GM12878 (cell line): ENCODE data around the gene DHX29. TPM values are rescaled to one million over a fixed set of nuclear protein-coding genes. Genes with fewer than 3 reads are reported as not detected.

ENCODE experiments used
- ATAC-seq: fragments of 200-7000 bp; cut with Tn5 transposase; 3 replicates; pipeline ENCODE4 v1.9.1; 2020; ENCODE audit warnings: mild to moderate bottlenecking, moderate library complexity
- BruUV-seq: library from RNA; stranded (reverse); fragments of 400-500 nt; replicated peaks from 2 replicates; lab custom pipeline; 2021; lab: Mats Ljungman, UMichigan
- CTCF ChIA-PET: fragments of 300-600 bp; sonication (Branson Sonifier 250); formaldehyde crosslinking; extraction: SDS; loops from one replicate; lab custom pipeline; 2021; ENCODE audit warnings: inconsistent platforms; lab: Yijun Ruan, JAX
- POLR2A ChIA-PET: fragments of 350-600 bp; formaldehyde crosslinking; extraction: SDS; loops from one replicate; lab custom pipeline; 2021; ENCODE audit warnings: inconsistent platforms; lab: Charles Lee
- RAD21 ChIA-PET: fragments of 300-600 bp; sonication (Branson Sonifier 250); formaldehyde crosslinking; loops from one replicate; lab custom pipeline; 2023; ENCODE audit warnings: antibody characterized with exemption; ENCODE audit not compliant: unreplicated experiment; lab: Charles Lee
- SMC1A ChIA-PET: fragments of 300-600 bp; sonication (Branson Sonifier 250); formaldehyde crosslinking; loops from one replicate; lab custom pipeline; 2023; ENCODE audit not compliant: unreplicated experiment, uncharacterized antibody; lab: Charles Lee
- DNase-seq: peaks from one replicate; pipeline ENCODE4 v3.0.0-alpha.2; 2011; ENCODE audit warnings: low read depth, low spot score
- FAIRE-seq: peaks from 3 replicates; lab custom pipeline; 2011; peaks lifted over from hg19 to GRCh38; lab: Jason Lieb, UNC
- H2AFZ ChIP-seq: 2 replicates; pipeline ENCODE4 v1.6.0; 2011; ENCODE audit warnings: low read depth, low read length, control low read depth; ENCODE audit not compliant: control insufficient read depth
- H3K27ac ChIP-seq: 2 replicates; pipeline ENCODE4 v1.5.1; 2011; ENCODE audit warnings: control low read depth; ENCODE audit not compliant: control insufficient read depth, insufficient read depth
- H3K27me3 ChIP-seq, 2 experiments: replicated peaks in 1 of 2; 2 replicates each; pipeline versions ENCODE4 v1.6.0 to v1.6.1; 2011; ENCODE audit warnings: low read length in 1 of 2; ENCODE audit not compliant: control insufficient read depth in 2 of 2, insufficient read depth in 2 of 2
- H3K36me3 ChIP-seq, 2 experiments: 2 replicates each; pipeline ENCODE4 v1.5.1; 2011; ENCODE audit warnings: low read length in 1 of 2; ENCODE audit not compliant: control insufficient read depth in 2 of 2, insufficient read depth in 2 of 2
- H3K4me1 ChIP-seq: 2 replicates; pipeline ENCODE4 v1.6.1; 2011; ENCODE audit warnings: mild to moderate bottlenecking, low read length, moderate library complexity, mixed read lengths; ENCODE audit not compliant: control insufficient read depth, insufficient read depth
- H3K4me2 ChIP-seq: 2 replicates; pipeline ENCODE4 v1.6.0; 2011; ENCODE audit warnings: control low read depth; ENCODE audit not compliant: control insufficient read depth, insufficient read depth
- H3K4me3 ChIP-seq: fragments of 200-600 bp; sonication (generic); 2 replicates; pipeline ENCODE4 v1.5.1; 2016
- H3K79me2 ChIP-seq: 2 replicates; pipeline ENCODE4 v1.6.0; 2011; ENCODE audit warnings: low read length; ENCODE audit not compliant: control insufficient read depth, insufficient read depth
- H3K9ac ChIP-seq: 2 replicates; pipeline ENCODE4 v1.8.0; 2011; ENCODE audit warnings: low read length, control low read depth, mixed read lengths; ENCODE audit not compliant: control insufficient read depth, insufficient read depth
- H3K9me3 ChIP-seq: replicated peaks from 3 replicates; pipeline ENCODE4 v1.5.1; 2011; ENCODE audit warnings: mild to moderate bottlenecking, low read length; ENCODE audit not compliant: control insufficient read depth, insufficient read depth
- H4K20me1 ChIP-seq: 2 replicates; pipeline ENCODE4 v1.6.0; 2011; ENCODE audit not compliant: control insufficient read depth, insufficient read depth
- BMI1 ChIP-seq: fragments of 450-650 bp; IDR thresholded peaks from 2 replicates; pipeline ENCODE4 v1.6.1; 2016; ENCODE audit warnings: mild to moderate bottlenecking, moderate library complexity, borderline replicate concordance
- WGBS: methylation state at CpG from one replicate; pipeline ENCODE4 v1.1.6; 2016; ENCODE audit warnings: low lambda C conversion rate; ENCODE audit not compliant: insufficient replicate concordance, insufficient coverage; ENCODE audit errors: missing lambda C conversion rate; 5-methylcytosine and 5-hydroxymethylcytosine counted together
- in situ Hi-C: fragments of 300-500 bp; cut with MboI; formaldehyde crosslinking; loops from 9 replicates; pipeline ENCODE4 v1.14.3; 2018; ENCODE audit warnings: mixed read lengths
- intact Hi-C: fragments of 100-400 bp; cut with micrococcal nuclease; formaldehyde crosslinking; loops from one replicate; pipeline ENCODE4 v1.14.2; 2022; ENCODE audit not compliant: unreplicated experiment
- polyA plus RNA-seq, 11 experiments: library from polyadenylated mRNA; depleted of rRNA in 4 of 11; unstranded in 6 of 11; stranded (reverse) in 5 of 11; fragments of >200 nt; fragmentation: Nextera tagmentation in 4 of 11; fragmentation: Illumina TruSeq in 1 of 11; extraction: Ambion mirVana in 4 of 11; extraction: Trizol in 1 of 11; gene quantifications; 1 replicate in 1 of 11; 2 replicates in 10 of 11; pipeline versions ENCODE4 v1.2.1 to v1.2.3, GENCODE V29; 2011 to 2016; ENCODE audit warnings: inconsistent platforms in 2 of 11, missing spikeins in 2 of 11, low read depth in 1 of 11
- total RNA-seq, 4 experiments: library from RNA; depleted of rRNA in 3 of 4; stranded (reverse); fragments of >200 nt in 3 of 4; fragmentation: Illumina TruSeq in 1 of 4; extraction: Trizol in 1 of 4; gene quantifications; 2 replicates each; pipeline versions ENCODE4 v1.2.1 to v1.2.3, GENCODE V29; 2013 to 2021
- TF ChIP-seq, protein P1 (sequence below): fragments of 450-650 bp; IDR thresholded peaks from 2 replicates; pipeline ENCODE4 v1.6.1; 2016; ENCODE audit warnings: mild to moderate bottlenecking, moderate library complexity, borderline replicate concordance

The DHX29 gene
- total and polyA plus RNA-seq, 10 of the 15 experiments (the other 5 are each of a cell fraction or from before 2014, with no cell fraction given), result 5.3 to 49.1 (median 17.2) TPM

- no peaks in the 10 kb centered on the region for H4K20me1 ChIP-seq
- no peak overlapping the region for H2AFZ ChIP-seq
- H3K27me3 ChIP-seq, result peaks cover 31 to 45% of the 10 kb centered on the region in 2 experiments
- H3K36me3 ChIP-seq, result no peaks in the 10 kb centered on the region
- in situ Hi-C loops, result no loop called here
- ATAC-seq (no peak), DNase-seq (no peak), FAIRE-seq (no peak)
- WGBS, result 5% methylated on average over 11 of the region's 11 CpGs
- no TSS peak for BruUV-seq
- H3K9ac ChIP-seq, result no peak overlapping the region
- ChIA-PET POLR2A (no interaction called here), CTCF (interaction anchor here (0.6 kb wide), 1 partner anchor 22 kb away, joined by 3 read pairs; no protein-coding TSS in a partner anchor), RAD21 (no interaction called here), SMC1A (no interaction called here)
- TF ChIP-seq BMI1, result peak; percentile 66
- TF ChIP-seq, protein P1, sequence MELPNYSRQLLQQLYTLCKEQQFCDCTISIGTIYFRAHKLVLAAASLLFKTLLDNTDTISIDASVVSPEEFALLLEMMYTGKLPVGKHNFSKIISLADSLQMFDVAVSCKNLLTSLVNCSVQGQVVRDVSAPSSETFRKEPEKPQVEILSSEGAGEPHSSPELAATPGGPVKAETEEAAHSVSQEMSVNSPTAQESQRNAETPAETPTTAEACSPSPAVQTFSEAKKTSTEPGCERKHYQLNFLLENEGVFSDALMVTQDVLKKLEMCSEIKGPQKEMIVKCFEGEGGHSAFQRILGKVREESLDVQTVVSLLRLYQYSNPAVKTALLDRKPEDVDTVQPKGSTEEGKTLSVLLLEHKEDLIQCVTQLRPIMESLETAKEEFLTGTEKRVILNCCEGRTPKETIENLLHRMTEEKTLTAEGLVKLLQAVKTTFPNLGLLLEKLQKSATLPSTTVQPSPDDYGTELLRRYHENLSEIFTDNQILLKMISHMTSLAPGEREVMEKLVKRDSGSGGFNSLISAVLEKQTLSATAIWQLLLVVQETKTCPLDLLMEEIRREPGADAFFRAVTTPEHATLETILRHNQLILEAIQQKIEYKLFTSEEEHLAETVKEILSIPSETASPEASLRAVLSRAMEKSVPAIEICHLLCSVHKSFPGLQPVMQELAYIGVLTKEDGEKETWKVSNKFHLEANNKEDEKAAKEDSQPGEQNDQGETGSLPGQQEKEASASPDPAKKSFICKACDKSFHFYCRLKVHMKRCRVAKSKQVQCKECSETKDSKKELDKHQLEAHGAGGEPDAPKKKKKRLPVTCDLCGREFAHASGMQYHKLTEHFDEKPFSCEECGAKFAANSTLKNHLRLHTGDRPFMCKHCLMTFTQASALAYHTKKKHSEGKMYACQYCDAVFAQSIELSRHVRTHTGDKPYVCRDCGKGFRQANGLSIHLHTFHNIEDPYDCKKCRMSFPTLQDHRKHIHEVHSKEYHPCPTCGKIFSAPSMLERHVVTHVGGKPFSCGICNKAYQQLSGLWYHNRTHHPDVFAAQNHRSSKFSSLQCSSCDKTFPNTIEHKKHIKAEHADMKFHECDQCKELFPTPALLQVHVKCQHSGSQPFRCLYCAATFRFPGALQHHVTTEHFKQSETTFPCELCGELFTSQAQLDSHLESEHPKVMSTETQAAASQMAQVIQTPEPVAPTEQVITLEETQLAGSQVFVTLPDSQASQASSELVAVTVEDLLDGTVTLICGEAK, result no peak
- intact Hi-C loops, result no loop called here
- no peak overlapping the region for H3K27ac ChIP-seq
- 0 out of 2 replicates have a peak overlapping the region, but pooled peaks have one; percentile 97 for H3K4me2 ChIP-seq
- H3K9me3 ChIP-seq, result no peaks in the 10 kb centered on the region; the same call in 2 of the 3 replicates
- H3K4me3 ChIP-seq, result no peak overlapping the region
- peaks cover 12% of the 10 kb centered on the region for H3K4me1 ChIP-seq
- no peaks in the 10 kb centered on the region for H3K79me2 ChIP-seq
These were observed 75.6 kb downstream of the DHX29 start for GRCh38 chr5:55231919-55232270.
